NCI-H345 (cell line): ENCODE data around the gene KLF11.

Source experiments
- DNase-seq: peaks from one replicate; lab custom pipeline; 2025; lab: John Stamatoyannopoulos, UW

KLF11 gene

GRCh38 chr2:10043256-10043905 is at the start of gene KLF11:
KLF11 (plus strand) TSS chr2:10043550; CDS start chr2:10043717, 167 bp downstream.
- DNase-seq, result peak; percentile 97

DNA sequence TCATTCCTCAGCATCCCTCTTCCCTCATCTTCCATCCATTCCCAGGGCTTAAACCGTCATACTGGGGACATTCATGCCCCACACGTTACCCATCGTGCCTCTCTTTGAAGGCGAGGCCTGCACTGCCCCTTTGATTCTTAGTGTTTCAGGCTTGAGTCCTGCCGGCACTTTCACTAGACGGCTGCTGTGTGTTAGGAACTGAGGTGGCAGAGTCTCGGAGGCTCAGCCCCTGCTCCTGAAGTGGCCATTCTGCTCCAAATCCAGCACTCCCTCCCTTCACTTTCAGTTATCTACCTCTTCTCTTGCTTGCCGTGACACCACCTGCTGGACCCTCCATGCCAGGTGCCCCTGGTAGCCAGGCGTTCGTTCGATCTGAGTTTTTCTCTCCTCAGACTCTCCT is 48.9 kb upstream of the KLF11 start:
- no peak for DNase-seq

DNA sequence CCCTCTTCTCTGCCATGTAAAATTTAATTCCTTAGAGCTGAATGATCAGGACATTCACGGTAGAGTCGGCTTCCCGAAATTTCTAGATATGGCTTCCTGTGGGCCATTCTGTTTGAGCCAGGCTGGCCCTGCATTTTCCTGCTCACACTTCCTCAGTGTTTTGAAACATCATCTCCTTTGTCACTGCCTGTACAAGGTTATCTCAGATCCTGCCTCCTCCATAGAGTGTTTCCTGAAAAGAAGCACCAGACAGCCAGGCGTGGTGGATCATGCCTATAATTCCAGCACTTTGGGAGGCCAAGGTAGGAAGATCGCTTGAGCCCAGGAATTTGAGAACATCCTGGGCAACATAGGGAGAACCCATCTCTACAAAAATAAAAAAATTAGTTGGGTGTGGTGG is 48.3 kb upstream of the KLF11 start:
- DNase-seq, result no peak

GRCh38 chr2:9996321-9996720 is 47.0 kb upstream of the KLF11 start:
- no peak for DNase-seq

GRCh38 chr2:9997936-9998335 is 45.4 kb upstream of the KLF11 start:
- DNase-seq, result no peak

DNA sequence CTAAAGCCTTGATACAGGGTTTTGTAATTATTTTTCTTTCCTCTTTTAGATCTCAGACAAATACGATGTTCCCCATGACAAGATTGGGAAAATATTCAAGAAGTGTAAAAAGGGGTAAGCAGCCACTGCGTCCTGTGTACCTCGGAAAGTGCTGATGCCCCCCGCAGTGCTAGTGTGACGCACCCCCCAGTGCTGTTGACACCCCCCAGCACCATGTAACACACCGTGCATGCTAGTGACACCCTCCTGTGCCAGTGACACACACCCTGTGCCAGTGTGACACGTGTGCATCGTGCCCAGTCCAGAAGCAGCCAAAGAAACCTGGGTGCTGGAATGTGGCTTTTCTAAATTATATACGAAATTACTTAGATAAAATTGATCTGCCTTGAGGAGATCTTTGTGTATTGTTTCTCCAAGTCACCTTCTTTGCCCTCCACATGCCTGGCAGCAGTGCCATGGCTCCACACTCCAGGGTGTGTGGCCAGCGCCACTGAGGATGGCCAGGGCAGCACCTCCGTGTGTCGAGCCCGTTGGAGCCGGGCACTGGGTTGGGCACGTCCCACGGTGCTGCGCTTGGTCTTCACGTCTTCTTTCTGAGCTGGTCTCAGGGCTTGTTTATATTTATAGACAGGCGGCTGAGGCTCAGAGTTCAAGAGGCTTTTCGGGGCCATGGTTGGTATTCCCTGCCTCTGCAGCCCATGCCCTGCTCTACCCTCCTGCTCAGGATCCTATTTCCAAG is 44.3 kb upstream of the KLF11 start:
- DNase-seq, result no peak

DNA sequence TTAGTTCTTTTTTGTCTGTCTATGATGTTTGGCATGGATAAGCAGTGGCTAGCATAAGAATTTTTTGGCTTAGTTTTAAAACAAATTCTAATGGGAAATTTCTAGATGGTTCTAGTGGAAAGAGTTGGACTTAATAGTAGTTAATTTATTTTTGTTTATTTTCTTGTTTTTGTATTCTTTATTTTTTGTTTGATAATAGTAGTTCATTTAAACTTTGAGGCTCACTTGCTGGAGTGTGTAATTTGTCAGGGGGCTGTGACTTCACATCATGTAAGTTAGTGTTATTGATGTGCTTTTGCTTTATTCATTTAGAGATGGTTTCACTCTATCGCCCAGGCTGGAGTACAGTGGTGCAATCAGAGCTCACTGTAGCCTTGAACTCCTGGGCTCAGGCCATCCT is 43.7 kb upstream of the KLF11 start:
- no peak for DNase-seq

DNA sequence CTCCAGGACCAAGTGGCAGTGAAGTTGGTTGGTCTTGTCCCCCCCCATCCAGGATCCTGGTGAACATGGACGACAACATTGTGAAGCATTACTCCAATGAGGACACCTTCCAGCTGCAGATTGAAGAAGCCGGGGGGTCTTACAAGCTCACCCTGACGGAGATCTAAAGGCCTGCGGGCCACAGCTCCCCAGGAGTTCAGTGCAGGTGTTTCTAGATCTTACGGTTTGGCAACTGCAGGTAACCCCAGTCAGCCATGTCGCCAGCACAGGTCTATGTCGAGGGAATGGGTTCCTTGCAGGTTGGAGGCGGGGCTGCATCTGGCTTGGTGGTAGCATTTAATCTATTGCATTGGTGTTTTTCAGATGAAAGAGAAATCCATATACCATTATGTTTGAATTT is 42.8 kb upstream of the KLF11 start:
- DNase-seq, result no peak

DNA sequence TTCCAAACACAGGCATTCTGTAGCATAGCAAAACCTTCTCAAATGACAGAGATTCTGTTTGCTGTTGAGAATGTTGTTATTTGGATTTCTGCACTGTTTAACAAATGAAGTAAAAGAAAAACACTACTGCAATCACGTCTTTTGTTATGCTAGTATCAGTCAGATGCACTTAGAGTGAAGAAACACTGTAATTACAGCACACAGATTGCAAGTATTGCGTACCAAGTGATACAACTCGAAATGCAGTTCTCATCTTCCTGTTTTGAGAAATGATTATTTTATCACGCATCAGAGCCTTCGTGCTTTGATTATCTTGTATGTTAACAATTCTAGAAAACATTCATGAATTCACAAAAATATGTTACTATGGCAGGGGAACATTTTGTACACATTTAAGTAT is 41.8 kb upstream of the KLF11 start:
- DNase-seq, result no peak

GRCh38 chr2:10002109-10002508 is 41.2 kb upstream of the KLF11 start:
- no peak for DNase-seq

- DNase-seq, result no peak
Measured at GRCh38 chr2:10002681-10003080, 40.7 kb upstream of the KLF11 start.

DNA sequence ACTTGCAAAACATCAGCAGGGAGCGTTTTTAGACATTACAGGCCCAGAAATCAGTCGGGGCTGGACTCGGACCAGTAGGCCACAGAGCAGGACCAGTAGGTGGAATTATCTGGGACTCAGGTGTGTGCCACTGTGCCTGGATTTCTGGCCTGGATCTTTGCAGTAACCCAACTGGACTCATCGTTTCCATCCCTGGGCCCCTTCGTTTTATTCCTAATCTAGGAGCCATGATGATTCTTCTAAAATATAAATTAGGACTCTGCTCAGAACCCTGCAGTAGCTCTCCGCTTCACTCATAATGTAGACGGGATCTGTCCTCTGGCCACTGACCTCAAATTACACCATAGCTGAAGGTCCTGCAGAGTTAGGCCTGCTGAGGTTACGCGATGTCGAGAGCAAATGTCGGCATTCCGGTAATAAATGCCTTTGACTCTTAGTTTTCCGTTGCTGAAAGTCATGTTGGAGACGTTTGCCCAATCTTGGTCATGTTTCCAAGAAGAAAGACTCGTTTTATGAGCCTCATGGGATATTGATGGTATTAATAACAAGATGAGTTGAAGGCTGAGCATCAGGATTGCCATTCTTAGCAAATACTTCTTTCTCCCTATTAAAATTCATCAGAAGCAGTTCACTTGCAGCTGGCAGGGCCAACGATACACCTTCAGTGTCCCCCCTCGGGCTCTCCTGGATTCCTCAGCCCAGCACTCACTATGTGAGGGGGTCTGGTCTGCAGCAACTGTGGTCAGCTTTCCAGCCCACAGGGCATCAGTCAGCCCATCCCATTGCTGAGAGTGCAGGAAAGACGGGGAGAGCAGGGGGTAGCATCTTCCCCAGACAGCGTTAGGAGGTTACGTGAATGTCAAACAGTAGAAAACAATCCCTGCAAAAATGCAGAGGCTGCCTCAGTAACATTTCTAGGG is 39.9 kb upstream of the KLF11 start:
- DNase-seq, result no peak

DNA sequence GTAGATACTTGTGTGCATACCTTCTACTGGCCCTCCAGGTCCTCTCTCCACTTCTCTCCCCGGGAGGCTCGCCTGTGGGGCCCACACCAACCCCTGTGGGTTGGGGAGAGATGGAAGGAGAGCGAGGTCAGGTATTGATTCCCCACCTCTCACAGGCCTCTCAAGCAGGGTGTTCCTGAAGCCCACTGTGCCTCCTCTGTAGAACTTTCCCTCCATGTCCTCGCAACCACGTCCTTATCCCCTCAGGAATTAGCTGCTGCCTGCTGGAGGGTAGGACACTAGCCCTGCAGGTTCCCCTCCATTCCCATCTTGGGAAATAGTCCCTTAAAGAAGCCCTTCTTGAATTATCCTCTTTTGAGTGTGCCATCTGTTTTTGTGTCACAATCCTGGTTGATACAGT is 38.9 kb upstream of the KLF11 start:
- no peak for DNase-seq

DNA sequence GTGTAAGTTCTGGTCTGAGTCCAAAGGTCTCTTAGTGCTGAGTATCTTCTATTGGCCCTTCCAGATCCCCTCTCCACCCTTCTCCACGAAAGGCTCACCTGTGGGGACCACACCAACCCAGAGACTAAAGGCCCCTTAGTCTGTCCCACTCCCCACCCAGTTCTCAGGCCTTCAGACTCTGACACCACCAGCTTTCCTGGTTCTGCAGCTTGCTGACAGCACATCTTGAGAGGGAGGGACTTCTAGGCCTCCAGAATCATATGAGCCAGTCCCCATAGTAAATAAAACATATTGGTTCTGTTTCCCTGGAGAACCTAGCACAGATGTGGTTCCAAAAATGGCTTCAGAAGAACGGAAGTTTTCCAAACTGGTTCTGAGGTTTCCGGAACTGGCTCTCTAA is 38.5 kb upstream of the KLF11 start:
- DNase-seq, result no peak

- no peak for DNase-seq
Measured at GRCh38 chr2:10005461-10006235, 37.7 kb upstream of the KLF11 start.

- DNase-seq, result peak; percentile 34
Measured at GRCh38 chr2:10006236-10007161, 36.9 kb upstream of the KLF11 start.

- no peak for DNase-seq
Measured at GRCh38 chr2:10007435-10007834, 35.9 kb upstream of the KLF11 start.

GRCh38 chr2:10007921-10008808 is 35.2 kb upstream of the KLF11 start:
- no peak for DNase-seq

DNA sequence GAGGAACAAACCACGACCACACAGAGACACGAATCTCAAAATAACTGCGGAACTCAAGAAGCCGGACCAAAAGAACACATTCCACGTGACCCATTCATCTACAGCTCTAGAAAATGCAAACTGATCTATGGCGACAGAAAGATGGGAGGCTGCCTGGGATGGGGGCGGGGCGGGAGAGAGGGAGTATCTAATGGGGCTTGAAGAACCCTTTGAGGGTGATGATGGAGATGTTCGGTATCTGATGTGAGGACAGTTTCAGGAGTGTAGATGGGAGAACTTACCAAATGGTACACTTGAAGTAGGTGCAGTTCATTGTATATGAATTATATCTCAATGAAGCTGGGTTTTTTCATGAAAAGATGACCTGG is 34.6 kb upstream of the KLF11 start:
- no peak for DNase-seq

GRCh38 chr2:10009271-10009810 is 34.0 kb upstream of the KLF11 start:
- DNase-seq, result no peak
